SK-N-SH (cell line): ENCODE data around the gene DLG1. TPM values are rescaled to one million over a fixed set of nuclear protein-coding genes. Genes with fewer than 3 reads are reported as not detected.

Source experiments
- CTCF ChIA-PET: fragments of 300-600, 350-600 bp; formaldehyde crosslinking; extraction: SDS; loops from one replicate; lab custom pipeline; 2021; lab: Yijun Ruan, JAX
- POLR2A ChIA-PET: fragments of 350-600 bp; sonication (Branson Sonifier 250); formaldehyde crosslinking; extraction: SDS; loops from one replicate; lab custom pipeline; 2020; ENCODE audit warnings: antibody characterized with exemption, inconsistent platforms; lab: Yijun Ruan, JAX
- DNase-seq: peaks from one replicate; pipeline ENCODE4 v3.0.0; 2012
- H2AFZ ChIP-seq: fragments of 200-600 bp; sonication (generic); 2 replicates; pipeline ENCODE4 v1.8.1; 2016; ENCODE audit warnings: antibody characterized with exemption, mild to moderate bottlenecking, low read depth
- H3F3A ChIP-seq: fragments of 200-600 bp; sonication (generic); replicated peaks from 2 replicates; pipeline ENCODE3; 2016; ENCODE audit warnings: antibody characterized with exemption, mild to moderate bottlenecking; ENCODE audit not compliant: insufficient read depth
- H3K27ac ChIP-seq, 2 experiments: fragments of 200-500 bp in 1 of 2; fragments of 200-600 bp in 1 of 2; sonication (Bioruptor generic) in 1 of 2; sonication (generic), shearing (Covaris generic) in 1 of 2; 2 replicates each; pipeline versions ENCODE4 v1.5.1 to v1.6.1; 2014 to 2016; ENCODE audit warnings: low read depth in 2 of 2, inconsistent platforms in 1 of 2, low read length in 1 of 2, mild to moderate bottlenecking in 1 of 2, mixed read lengths in 1 of 2
- H3K27me3 ChIP-seq: fragments of 200-600 bp; sonication (generic), shearing (Covaris generic); 2 replicates; pipeline ENCODE4 v1.6.1; 2016; ENCODE audit warnings: mixed run types; ENCODE audit not compliant: insufficient read depth
- H3K36me3 ChIP-seq, 2 experiments: fragments of 200-500 bp in 1 of 2; fragments of 200-600 bp in 1 of 2; sonication (Bioruptor generic) in 1 of 2; sonication (generic) in 1 of 2; replicated peaks in 1 of 2; 2 replicates each; pipeline versions ENCODE3 to v1.5.1; 2014 to 2016; ENCODE audit warnings: low read length in 1 of 2, mild to moderate bottlenecking in 1 of 2; ENCODE audit not compliant: insufficient read depth in 2 of 2, control insufficient read depth in 1 of 2
- H3K4me1 ChIP-seq, 2 experiments: fragments of 200-500 bp in 1 of 2; fragments of 200-600 bp in 1 of 2; sonication (Bioruptor generic) in 1 of 2; sonication (generic), shearing (Covaris generic) in 1 of 2; 2 replicates each; pipeline versions ENCODE4 v1.5.1 to v1.6.1; 2014 to 2016; ENCODE audit warnings: low read depth in 1 of 2, low read length in 1 of 2, mixed run types in 1 of 2; ENCODE audit not compliant: insufficient read depth in 2 of 2, control insufficient read depth in 1 of 2
- H3K4me2 ChIP-seq: fragments of 200-600 bp; sonication (generic), shearing (Covaris generic); 2 replicates; pipeline ENCODE4 v1.6.1; 2017; ENCODE audit warnings: mixed run types
- H3K4me3 ChIP-seq, 2 experiments: fragments of 200-500 bp in 1 of 2; fragments of 200-600 bp in 1 of 2; sonication (Bioruptor generic) in 1 of 2; sonication (generic), shearing (Covaris generic) in 1 of 2; 2 replicates each; pipeline versions ENCODE4 v1.5.1 to v1.8.1; 2014 to 2016; ENCODE audit warnings: low read depth in 2 of 2, inconsistent platforms in 1 of 2, low read length in 1 of 2, mild to moderate bottlenecking in 1 of 2, mixed read lengths in 1 of 2, moderate library complexity in 1 of 2
- H3K79me2 ChIP-seq: fragments of 200-600 bp; sonication (generic); 2 replicates; pipeline ENCODE4 v1.8.1; 2017; ENCODE audit warnings: mild to moderate bottlenecking; ENCODE audit not compliant: insufficient read depth
- H3K9ac ChIP-seq: fragments of 200-600 bp; sonication (generic); 2 replicates; pipeline ENCODE4 v1.6.1; 2017; ENCODE audit warnings: mixed run types
- H3K9me2 ChIP-seq: fragments of 200-600 bp; sonication (generic); 2 replicates; pipeline ENCODE4 v1.6.1; 2017; ENCODE audit warnings: mixed run types
- H3K9me3 ChIP-seq: fragments of 200-600 bp; sonication (generic); 2 replicates; pipeline ENCODE4 v1.6.1; 2017; ENCODE audit warnings: mixed run types, mild to moderate bottlenecking, moderate library complexity
- H4K20me1 ChIP-seq: fragments of 200-600 bp; sonication (generic); 2 replicates; pipeline ENCODE4 v1.6.1; 2017; ENCODE audit warnings: mild to moderate bottlenecking, mixed run types; ENCODE audit not compliant: insufficient read depth
- EP300 ChIP-seq, 2 experiments: IDR thresholded peaks; 2 replicates each; pipeline versions ENCODE4 v1.4.0 to v1.6.1; 2012; ENCODE audit warnings: borderline replicate concordance in 1 of 2, low read depth in 1 of 2, low read length in 1 of 2
- FOSL2 ChIP-seq: IDR thresholded peaks from 2 replicates; pipeline ENCODE4 v1.4.0; 2012; ENCODE audit warnings: low read depth, mild to moderate bottlenecking, moderate library complexity, borderline replicate concordance
- FOXM1 ChIP-seq: IDR thresholded peaks from 2 replicates; pipeline ENCODE4 v1.4.0; 2012; ENCODE audit warnings: low read depth, mild to moderate bottlenecking
- JUND ChIP-seq: IDR thresholded peaks from 2 replicates; pipeline ENCODE4 v1.4.0; 2012
- MXI1 ChIP-seq: IDR thresholded peaks from 2 replicates; pipeline ENCODE4 v1.6.1; 2012; ENCODE audit warnings: mild to moderate bottlenecking, low read depth, low read length, improper control_type of control experiment
- POLR2AphosphoS5 ChIP-seq: IDR thresholded peaks from 2 replicates; pipeline ENCODE4 v1.6.1; 2012; ENCODE audit warnings: low read depth, low read length
- RCOR1 ChIP-seq: fragments of 150-350 bp; IDR thresholded peaks from 2 replicates; pipeline ENCODE4 v1.6.1; 2017; ENCODE audit warnings: antibody characterized with exemption, low read length
- RFX5 ChIP-seq: IDR thresholded peaks from 2 replicates; pipeline ENCODE4 v1.6.1; 2012; ENCODE audit warnings: mild to moderate bottlenecking, improper control_type of control experiment, low read length
- RXRA ChIP-seq: IDR thresholded peaks from 2 replicates; pipeline ENCODE4 v1.4.0; 2012; ENCODE audit warnings: low read depth, mild to moderate bottlenecking, borderline replicate concordance
- SIN3A ChIP-seq: IDR thresholded peaks from 2 replicates; pipeline ENCODE4 v1.6.1; 2012; ENCODE audit warnings: low read depth, mild to moderate bottlenecking, low read length, moderate library complexity, borderline replicate concordance
- TCF12 ChIP-seq: IDR thresholded peaks from 2 replicates; pipeline ENCODE4 v1.4.0; 2012
- TEAD4 ChIP-seq: IDR thresholded peaks from 2 replicates; pipeline ENCODE4 v1.4.0; 2012; ENCODE audit warnings: mild to moderate bottlenecking, borderline replicate concordance; ENCODE audit not compliant: insufficient read depth
- USF1 ChIP-seq: IDR thresholded peaks from 2 replicates; pipeline ENCODE4 v1.4.0; 2012; ENCODE audit warnings: low read depth, borderline replicate concordance
- WGBS: methylation state at CpG from one replicate; pipeline ENCODE4 v1.1.6; 2017; ENCODE audit warnings: low lambda C conversion rate; 5-methylcytosine and 5-hydroxymethylcytosine counted together
- polyA plus RNA-seq, 3 experiments: library from polyadenylated mRNA; depleted of rRNA; stranded (reverse); fragments of >200 nt; gene quantifications; 2 replicates each; pipeline ENCODE4 v1.2.3, GENCODE V29; 2012
- TF ChIP-seq, protein P1 (sequence below): IDR thresholded peaks from 2 replicates; pipeline ENCODE4 v1.6.1; 2012; ENCODE audit warnings: mild to moderate bottlenecking, low read depth, low read length, moderate library complexity

Gene DLG1
- polyA plus RNA-seq, 1 of the 3 experiments (the other 2 are of a cell fraction) = 16.5 TPM

DNA sequence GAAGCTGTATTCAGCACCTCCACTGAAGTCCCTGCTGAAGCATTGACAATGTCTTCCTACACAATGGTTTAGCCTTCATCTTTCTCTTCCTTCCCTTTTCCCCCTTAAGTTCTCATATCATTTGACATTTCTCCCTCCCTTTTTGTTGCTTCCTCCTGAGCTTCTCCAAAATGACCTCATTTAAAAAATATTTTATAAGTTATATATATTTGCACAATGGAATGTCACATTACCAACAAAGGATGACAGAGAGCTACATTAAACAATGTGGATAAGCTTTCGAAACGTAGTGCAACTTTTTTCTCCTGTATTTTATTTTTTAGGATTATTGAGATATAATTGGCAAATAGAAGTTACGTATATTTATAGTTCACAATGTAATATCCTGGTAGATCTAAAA is 13.2 kb upstream of the DLG1 start:
- Histone ChIP-seq H3K9me2 (no peaks in the 10 kb centered on the region), H3F3A (peaks cover 14% of the 10 kb centered on the region), H3K9ac (no peak overlapping the region), H3K27me3 (no peaks in the 10 kb centered on the region), H4K20me1 (no peaks in the 10 kb centered on the region), H3K4me2 (no peak overlapping the region), H3K9me3 (no peaks in the 10 kb centered on the region; the same call in 1 of the 2 replicates), H3K27ac (no peak overlapping the region), H3K79me2 (no peaks in the 10 kb centered on the region), H2AFZ (no peak overlapping the region), H3K4me3 (no peak overlapping the region), H3K4me1 (peaks cover 2 to 18% of the 10 kb centered on the region in 2 experiments; a peak in 3 of 4 replicates), H3K36me3 (no peaks in the 10 kb centered on the region)
- POLR2A ChIA-PET = no interaction called here
- no peak for DNase-seq
- no peak for TF ChIP-seq MXI1
- CTCF ChIA-PET = interaction anchor here (1.2 kb wide), 1 partner anchor 25 kb away, joined by 3 read pairs; no protein-coding TSS in a partner anchor
- WGBS = 92% methylated on average over 3 of the region's 3 CpGs

DNA sequence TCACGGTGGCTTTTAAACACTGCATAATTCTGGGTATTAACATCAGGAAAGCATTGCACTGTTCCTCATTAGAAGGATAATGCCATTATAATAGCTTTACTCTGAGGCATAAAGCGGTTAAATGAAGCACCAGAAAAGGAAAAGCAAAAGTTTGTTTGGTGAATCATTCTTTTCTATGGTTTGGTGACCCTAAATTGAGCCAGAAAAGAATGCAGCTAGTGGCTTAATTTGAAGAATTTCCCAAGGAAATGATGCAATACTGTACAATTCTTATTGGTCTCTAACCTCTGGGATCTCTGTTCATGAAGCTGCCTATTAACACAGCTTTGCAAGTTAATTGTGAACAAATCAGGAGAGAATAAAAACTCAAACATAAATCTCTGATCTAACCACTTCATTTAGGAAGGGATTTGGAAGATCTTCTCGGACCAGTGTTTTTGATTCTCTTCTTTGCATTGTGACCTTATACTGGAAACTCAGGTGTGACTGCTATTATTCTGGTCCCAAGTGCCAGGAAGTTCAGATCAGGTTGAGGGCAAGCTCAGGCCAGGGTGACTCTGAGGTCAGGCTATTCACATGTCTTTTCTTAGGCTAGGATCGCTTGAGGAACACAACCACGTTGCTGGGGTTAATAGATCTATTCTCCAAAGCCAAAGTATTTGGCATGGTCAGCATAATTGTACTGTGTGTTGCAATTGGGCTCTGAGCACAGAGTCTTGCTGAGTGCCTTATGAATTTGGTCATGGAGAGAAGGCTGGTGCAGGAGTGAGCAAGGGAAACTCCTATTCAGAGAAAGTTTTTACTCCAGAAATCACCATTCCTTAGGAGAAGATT is 11.3 kb upstream of the DLG1 start:
- peak overlapping the region; percentile 50; the same call in 1 of the 2 replicates for H3K9ac ChIP-seq
- CTCF ChIA-PET = interaction anchor here (0.8 to 1.6 kb wide), 3 partner anchors 21 to 200 kb away, joined by 3 read pairs; no protein-coding TSS in a partner anchor
- H3K9me2 ChIP-seq = no peaks in the 10 kb centered on the region
- no peaks in the 10 kb centered on the region for H3K36me3 ChIP-seq
- TF ChIP-seq POLR2AphosphoS5 = peak; percentile 18; the same call in 1 of the 2 replicates
- TF ChIP-seq, protein P1, sequence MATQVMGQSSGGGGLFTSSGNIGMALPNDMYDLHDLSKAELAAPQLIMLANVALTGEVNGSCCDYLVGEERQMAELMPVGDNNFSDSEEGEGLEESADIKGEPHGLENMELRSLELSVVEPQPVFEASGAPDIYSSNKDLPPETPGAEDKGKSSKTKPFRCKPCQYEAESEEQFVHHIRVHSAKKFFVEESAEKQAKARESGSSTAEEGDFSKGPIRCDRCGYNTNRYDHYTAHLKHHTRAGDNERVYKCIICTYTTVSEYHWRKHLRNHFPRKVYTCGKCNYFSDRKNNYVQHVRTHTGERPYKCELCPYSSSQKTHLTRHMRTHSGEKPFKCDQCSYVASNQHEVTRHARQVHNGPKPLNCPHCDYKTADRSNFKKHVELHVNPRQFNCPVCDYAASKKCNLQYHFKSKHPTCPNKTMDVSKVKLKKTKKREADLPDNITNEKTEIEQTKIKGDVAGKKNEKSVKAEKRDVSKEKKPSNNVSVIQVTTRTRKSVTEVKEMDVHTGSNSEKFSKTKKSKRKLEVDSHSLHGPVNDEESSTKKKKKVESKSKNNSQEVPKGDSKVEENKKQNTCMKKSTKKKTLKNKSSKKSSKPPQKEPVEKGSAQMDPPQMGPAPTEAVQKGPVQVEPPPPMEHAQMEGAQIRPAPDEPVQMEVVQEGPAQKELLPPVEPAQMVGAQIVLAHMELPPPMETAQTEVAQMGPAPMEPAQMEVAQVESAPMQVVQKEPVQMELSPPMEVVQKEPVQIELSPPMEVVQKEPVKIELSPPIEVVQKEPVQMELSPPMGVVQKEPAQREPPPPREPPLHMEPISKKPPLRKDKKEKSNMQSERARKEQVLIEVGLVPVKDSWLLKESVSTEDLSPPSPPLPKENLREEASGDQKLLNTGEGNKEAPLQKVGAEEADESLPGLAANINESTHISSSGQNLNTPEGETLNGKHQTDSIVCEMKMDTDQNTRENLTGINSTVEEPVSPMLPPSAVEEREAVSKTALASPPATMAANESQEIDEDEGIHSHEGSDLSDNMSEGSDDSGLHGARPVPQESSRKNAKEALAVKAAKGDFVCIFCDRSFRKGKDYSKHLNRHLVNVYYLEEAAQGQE = no peak
- peak; percentile 69; the same call in 1 of the 2 replicates for TF ChIP-seq TEAD4
- peak; percentile 70 for TF ChIP-seq TCF12
- peak; percentile 86; the same call in 1 of the 2 replicates for TF ChIP-seq RXRA
- peak; percentile 80 for TF ChIP-seq JUND
- TF ChIP-seq USF1 = no peak
- TF ChIP-seq RFX5 = no peak
- TF ChIP-seq RCOR1 = no peak
- TF ChIP-seq EP300 (IDR thresholded peaks at IDR 0.05; ENCODE audit: borderline replicate concordance in 1 of 2, low read depth in 1 of 2, low read length in 1 of 2) = peak; percentile 6 to 69; a peak in 1 of 4 replicates
- 0 out of 2 replicates have a peak, but pooled peaks have one; percentile 5 for TF ChIP-seq FOXM1
- peak; percentile 77; the same call in 1 of the 2 replicates for TF ChIP-seq FOSL2
- no peak for TF ChIP-seq SIN3A
- POLR2A ChIA-PET = no interaction called here
- no peaks in the 10 kb centered on the region for H4K20me1 ChIP-seq
- DNase-seq = no peak
- 35% methylated on average over 5 of the region's 5 CpGs for WGBS
- H3K27me3 ChIP-seq = no peaks in the 10 kb centered on the region
- H3F3A ChIP-seq = peaks cover 20% of the 10 kb centered on the region
- H3K4me3 ChIP-seq = peak overlapping the region in 1 of 2 experiments; percentile 19; a peak in 1 of 4 replicates
- H3K27ac ChIP-seq = peak overlapping the region; percentile 62 to 96; a peak in 3 of 4 replicates
- peaks cover 2 to 26% of the 10 kb centered on the region in 2 experiments; a peak in 3 of 4 replicates for H3K4me1 ChIP-seq
- H3K9me3 ChIP-seq = no peaks in the 10 kb centered on the region; the same call in 1 of the 2 replicates
- H3K4me2 ChIP-seq = peak overlapping the region; percentile 39; the same call in 1 of the 2 replicates
- peak overlapping the region; percentile 69 for H2AFZ ChIP-seq
- H3K79me2 ChIP-seq = no peaks in the 10 kb centered on the region
